ENCODE results near the gene GPS1. TPM values are rescaled to one million over a fixed set of nuclear protein-coding genes. Genes with fewer than 3 reads are reported as not detected.

GPS1 gene
- total RNA-seq, 1 experiment from 2014 or later, result 181 TPM

DNA sequence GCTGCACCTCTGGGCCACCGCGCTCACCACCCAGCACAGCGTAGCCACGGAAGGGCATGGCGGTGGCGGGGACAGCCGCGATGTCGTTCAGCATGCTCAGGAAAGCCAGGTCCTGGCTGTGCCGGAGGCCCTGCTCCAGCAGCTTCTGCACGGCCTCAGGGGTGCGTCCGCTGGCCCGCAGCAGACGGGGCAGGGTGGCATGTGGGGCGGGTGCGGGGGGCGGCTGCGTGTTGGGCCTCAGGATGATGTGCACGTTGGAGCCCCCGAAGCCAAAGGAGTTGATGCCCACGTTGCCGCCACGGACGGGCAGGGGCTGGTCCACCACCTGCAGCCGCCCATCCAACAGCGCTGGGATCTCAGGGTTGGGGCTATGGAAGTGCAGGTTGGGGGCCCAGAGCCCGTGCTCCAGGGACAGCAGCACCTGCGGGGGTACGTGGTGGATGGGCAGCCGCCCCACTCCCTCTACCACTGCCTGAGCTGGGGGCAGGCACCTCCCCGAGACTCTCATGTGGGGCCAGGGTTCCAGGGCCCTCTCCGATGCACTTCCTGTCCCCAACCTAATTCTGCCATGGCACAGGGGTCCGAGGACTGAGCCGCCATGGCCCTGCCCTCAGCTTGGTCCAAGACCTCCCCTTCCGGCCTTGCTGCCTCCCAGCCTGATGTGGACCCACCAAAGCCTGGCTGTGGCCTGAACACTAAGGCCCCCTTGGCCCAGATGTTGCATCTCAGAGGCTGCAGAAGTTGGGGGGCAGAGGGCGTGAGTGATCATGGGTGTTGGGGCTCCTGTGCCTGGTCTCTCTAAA lies 39.8 kb downstream of the GPS1 start:
- no peak overlapping the region for H3K27ac Mint-ChIP-seq
- H3K4me3 Mint-ChIP-seq, result no peak overlapping the region
- DNase-seq (ENCODE audit: low spot score) (peak; percentile 9), ATAC-seq (no peak)
- ChIA-PET POLR2A (no interaction called here), CTCF (interaction anchor here (2.3 kb wide), 1 partner anchor 15 kb away, joined by 6 read pairs; no protein-coding TSS in a partner anchor)
- H3K27me3 Mint-ChIP-seq (ENCODE audit: low read depth), result no peaks in the 10 kb centered on the region
- no peaks in the 10 kb centered on the region for H3K9me3 Mint-ChIP-seq
- peaks cover 3% of the 10 kb centered on the region for H3K4me1 Mint-ChIP-seq
- peaks cover 25% of the 10 kb centered on the region for H3K36me3 Mint-ChIP-seq
- TF ChIP-seq, protein P1, sequence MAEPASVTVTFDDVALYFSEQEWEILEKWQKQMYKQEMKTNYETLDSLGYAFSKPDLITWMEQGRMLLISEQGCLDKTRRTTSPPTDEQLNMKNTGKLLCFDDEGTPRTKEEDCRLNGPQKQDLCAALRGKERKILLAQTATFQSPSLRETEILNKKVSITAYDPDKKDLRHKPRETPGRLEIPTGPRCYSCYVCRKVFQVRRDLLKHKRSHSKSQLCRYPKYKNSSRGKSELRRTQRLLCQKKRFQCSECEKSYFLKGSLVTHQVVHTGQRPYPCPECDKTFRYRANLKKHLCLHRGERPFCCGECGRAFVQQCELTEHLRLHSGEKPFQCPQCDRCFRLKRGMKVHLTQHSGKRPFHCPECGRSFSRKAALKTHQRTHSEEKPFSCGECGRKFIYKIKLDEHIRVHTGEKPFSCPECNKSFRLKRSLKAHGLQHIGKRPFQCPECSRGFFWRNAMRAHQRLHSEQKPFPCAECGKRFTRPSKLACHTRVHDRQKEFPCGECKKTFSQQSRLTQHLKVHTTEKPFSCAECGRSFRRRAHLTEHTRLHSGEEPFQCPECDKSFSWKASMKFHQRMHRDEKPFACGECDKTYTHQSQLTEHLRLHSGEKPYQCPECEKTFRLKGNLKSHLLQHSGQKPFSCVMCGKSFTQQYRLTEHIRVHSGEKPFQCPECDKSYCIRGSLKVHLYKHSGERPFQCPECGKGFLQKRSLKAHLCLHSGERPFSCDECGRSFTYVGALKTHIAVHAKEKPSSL (CRISPR knock-in tag; conservative IDR thresholded peaks at IDR 0.05), result no peak
- TF ChIP-seq, protein P2, sequence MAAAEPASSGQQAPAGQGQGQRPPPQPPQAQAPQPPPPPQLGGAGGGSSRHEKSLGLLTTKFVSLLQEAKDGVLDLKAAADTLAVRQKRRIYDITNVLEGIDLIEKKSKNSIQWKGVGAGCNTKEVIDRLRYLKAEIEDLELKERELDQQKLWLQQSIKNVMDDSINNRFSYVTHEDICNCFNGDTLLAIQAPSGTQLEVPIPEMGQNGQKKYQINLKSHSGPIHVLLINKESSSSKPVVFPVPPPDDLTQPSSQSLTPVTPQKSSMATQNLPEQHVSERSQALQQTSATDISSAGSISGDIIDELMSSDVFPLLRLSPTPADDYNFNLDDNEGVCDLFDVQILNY (CRISPR knock-in tag; IDR thresholded peaks at IDR 0.05), result no peak
- TF ChIP-seq, protein P3, sequence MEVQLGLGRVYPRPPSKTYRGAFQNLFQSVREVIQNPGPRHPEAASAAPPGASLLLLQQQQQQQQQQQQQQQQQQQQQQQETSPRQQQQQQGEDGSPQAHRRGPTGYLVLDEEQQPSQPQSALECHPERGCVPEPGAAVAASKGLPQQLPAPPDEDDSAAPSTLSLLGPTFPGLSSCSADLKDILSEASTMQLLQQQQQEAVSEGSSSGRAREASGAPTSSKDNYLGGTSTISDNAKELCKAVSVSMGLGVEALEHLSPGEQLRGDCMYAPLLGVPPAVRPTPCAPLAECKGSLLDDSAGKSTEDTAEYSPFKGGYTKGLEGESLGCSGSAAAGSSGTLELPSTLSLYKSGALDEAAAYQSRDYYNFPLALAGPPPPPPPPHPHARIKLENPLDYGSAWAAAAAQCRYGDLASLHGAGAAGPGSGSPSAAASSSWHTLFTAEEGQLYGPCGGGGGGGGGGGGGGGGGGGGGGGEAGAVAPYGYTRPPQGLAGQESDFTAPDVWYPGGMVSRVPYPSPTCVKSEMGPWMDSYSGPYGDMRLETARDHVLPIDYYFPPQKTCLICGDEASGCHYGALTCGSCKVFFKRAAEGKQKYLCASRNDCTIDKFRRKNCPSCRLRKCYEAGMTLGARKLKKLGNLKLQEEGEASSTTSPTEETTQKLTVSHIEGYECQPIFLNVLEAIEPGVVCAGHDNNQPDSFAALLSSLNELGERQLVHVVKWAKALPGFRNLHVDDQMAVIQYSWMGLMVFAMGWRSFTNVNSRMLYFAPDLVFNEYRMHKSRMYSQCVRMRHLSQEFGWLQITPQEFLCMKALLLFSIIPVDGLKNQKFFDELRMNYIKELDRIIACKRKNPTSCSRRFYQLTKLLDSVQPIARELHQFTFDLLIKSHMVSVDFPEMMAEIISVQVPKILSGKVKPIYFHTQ (CRISPR knock-in tag; IDR thresholded peaks at IDR 0.05), result no peak
- TF ChIP-seq, protein P4, sequence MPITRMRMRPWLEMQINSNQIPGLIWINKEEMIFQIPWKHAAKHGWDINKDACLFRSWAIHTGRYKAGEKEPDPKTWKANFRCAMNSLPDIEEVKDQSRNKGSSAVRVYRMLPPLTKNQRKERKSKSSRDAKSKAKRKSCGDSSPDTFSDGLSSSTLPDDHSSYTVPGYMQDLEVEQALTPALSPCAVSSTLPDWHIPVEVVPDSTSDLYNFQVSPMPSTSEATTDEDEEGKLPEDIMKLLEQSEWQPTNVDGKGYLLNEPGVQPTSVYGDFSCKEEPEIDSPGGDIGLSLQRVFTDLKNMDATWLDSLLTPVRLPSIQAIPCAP (CRISPR knock-in tag; IDR thresholded peaks at IDR 0.05), result no peak
- TF ChIP-seq, protein P5, sequence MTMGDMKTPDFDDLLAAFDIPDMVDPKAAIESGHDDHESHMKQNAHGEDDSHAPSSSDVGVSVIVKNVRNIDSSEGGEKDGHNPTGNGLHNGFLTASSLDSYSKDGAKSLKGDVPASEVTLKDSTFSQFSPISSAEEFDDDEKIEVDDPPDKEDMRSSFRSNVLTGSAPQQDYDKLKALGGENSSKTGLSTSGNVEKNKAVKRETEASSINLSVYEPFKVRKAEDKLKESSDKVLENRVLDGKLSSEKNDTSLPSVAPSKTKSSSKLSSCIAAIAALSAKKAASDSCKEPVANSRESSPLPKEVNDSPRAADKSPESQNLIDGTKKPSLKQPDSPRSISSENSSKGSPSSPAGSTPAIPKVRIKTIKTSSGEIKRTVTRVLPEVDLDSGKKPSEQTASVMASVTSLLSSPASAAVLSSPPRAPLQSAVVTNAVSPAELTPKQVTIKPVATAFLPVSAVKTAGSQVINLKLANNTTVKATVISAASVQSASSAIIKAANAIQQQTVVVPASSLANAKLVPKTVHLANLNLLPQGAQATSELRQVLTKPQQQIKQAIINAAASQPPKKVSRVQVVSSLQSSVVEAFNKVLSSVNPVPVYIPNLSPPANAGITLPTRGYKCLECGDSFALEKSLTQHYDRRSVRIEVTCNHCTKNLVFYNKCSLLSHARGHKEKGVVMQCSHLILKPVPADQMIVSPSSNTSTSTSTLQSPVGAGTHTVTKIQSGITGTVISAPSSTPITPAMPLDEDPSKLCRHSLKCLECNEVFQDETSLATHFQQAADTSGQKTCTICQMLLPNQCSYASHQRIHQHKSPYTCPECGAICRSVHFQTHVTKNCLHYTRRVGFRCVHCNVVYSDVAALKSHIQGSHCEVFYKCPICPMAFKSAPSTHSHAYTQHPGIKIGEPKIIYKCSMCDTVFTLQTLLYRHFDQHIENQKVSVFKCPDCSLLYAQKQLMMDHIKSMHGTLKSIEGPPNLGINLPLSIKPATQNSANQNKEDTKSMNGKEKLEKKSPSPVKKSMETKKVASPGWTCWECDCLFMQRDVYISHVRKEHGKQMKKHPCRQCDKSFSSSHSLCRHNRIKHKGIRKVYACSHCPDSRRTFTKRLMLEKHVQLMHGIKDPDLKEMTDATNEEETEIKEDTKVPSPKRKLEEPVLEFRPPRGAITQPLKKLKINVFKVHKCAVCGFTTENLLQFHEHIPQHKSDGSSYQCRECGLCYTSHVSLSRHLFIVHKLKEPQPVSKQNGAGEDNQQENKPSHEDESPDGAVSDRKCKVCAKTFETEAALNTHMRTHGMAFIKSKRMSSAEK (CRISPR knock-in tag; IDR thresholded peaks at IDR 0.05; ENCODE audit: borderline replicate concordance), result no peak
- TF ChIP-seq ETV6 (CRISPR knock-in tag; IDR thresholded peaks at IDR 0.05) (no peak), SOX15 (CRISPR knock-in tag; IDR thresholded peaks at IDR 0.05) (no peak), NFE2L1 (CRISPR knock-in tag; IDR thresholded peaks at IDR 0.05) (no peak), JUN (CRISPR knock-in tag; IDR thresholded peaks at IDR 0.05) (no peak), ZNF671 (CRISPR knock-in tag; IDR thresholded peaks at IDR 0.05) (no peak), ZNF232 (CRISPR knock-in tag; IDR thresholded peaks at IDR 0.05) (no peak), RORB (CRISPR knock-in tag; IDR thresholded peaks at IDR 0.05) (no peak), MXD4 (CRISPR knock-in tag; IDR thresholded peaks at IDR 0.05; ENCODE audit: borderline replicate concordance) (no peak), FOXP1 (CRISPR knock-in tag; IDR thresholded peaks at IDR 0.05; ENCODE audit: borderline replicate concordance) (no peak)
- TF ChIP-seq, protein P6, sequence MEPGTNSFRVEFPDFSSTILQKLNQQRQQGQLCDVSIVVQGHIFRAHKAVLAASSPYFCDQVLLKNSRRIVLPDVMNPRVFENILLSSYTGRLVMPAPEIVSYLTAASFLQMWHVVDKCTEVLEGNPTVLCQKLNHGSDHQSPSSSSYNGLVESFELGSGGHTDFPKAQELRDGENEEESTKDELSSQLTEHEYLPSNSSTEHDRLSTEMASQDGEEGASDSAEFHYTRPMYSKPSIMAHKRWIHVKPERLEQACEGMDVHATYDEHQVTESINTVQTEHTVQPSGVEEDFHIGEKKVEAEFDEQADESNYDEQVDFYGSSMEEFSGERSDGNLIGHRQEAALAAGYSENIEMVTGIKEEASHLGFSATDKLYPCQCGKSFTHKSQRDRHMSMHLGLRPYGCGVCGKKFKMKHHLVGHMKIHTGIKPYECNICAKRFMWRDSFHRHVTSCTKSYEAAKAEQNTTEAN (CRISPR knock-in tag; IDR thresholded peaks at IDR 0.05), result no peak
- TF ChIP-seq, protein P7, sequence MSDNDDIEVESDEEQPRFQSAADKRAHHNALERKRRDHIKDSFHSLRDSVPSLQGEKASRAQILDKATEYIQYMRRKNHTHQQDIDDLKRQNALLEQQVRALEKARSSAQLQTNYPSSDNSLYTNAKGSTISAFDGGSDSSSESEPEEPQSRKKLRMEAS (CRISPR knock-in tag; IDR thresholded peaks at IDR 0.05), result no peak
- TF ChIP-seq, protein P8, sequence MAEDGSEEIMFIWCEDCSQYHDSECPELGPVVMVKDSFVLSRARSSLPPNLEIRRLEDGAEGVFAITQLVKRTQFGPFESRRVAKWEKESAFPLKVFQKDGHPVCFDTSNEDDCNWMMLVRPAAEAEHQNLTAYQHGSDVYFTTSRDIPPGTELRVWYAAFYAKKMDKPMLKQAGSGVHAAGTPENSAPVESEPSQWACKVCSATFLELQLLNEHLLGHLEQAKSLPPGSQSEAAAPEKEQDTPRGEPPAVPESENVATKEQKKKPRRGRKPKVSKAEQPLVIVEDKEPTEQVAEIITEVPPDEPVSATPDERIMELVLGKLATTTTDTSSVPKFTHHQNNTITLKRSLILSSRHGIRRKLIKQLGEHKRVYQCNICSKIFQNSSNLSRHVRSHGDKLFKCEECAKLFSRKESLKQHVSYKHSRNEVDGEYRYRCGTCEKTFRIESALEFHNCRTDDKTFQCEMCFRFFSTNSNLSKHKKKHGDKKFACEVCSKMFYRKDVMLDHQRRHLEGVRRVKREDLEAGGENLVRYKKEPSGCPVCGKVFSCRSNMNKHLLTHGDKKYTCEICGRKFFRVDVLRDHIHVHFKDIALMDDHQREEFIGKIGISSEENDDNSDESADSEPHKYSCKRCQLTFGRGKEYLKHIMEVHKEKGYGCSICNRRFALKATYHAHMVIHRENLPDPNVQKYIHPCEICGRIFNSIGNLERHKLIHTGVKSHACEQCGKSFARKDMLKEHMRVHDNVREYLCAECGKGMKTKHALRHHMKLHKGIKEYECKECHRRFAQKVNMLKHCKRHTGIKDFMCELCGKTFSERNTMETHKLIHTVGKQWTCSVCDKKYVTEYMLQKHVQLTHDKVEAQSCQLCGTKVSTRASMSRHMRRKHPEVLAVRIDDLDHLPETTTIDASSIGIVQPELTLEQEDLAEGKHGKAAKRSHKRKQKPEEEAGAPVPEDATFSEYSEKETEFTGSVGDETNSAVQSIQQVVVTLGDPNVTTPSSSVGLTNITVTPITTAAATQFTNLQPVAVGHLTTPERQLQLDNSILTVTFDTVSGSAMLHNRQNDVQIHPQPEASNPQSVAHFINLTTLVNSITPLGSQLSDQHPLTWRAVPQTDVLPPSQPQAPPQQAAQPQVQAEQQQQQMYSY (CRISPR knock-in tag; IDR thresholded peaks at IDR 0.05), result no peak
